Activated T-cell treated with anti-CD3 and anti-CD28 coated beads, Interleukin-2, amount 50 U/mL, for 72 hours (primary cell): ENCODE measurements around the gene PPM1G. TPM values are rescaled to one million over a fixed set of nuclear protein-coding genes. Genes with fewer than 3 reads are reported as not detected.

Experiments used
- ATAC-seq, 2 donors: fragments of 150-1000 bp; cut with Tn5 transposase; replicated peaks in 1 of 2; 2 replicates each; pipeline ENCODE4 v1.10.0; 2021; ENCODE audit warnings: moderate library complexity in 2 of 2, mild to moderate bottlenecking in 1 of 2
- DNase-seq, 2 donors: peaks; one replicate each; pipeline ENCODE4 v3.0.0; 2021 to 2022; ENCODE audit warnings: mixed read lengths in 1 of 2
- H3K27ac Mint-ChIP-seq: one replicate; pipeline ENCODE4 v1.8.0; 2022; ENCODE audit warnings: mild to moderate bottlenecking, moderate library complexity, mixed read lengths
- H3K27me3 Mint-ChIP-seq: one replicate; pipeline ENCODE4 v1.8.0; 2022; ENCODE audit warnings: low read depth, mixed read lengths
- H3K36me3 Mint-ChIP-seq, 2 donors: one replicate each; pipeline ENCODE4 v1.8.0; 2022; ENCODE audit warnings: mixed read lengths in 2 of 2, mild to moderate bottlenecking in 1 of 2; ENCODE audit not compliant: insufficient read depth in 2 of 2
- H3K4me1 Mint-ChIP-seq: one replicate; pipeline ENCODE4 v1.8.0; 2022; ENCODE audit warnings: low read depth, mixed read lengths
- H3K4me3 Mint-ChIP-seq, 2 donors: one replicate each; pipeline ENCODE4 v1.8.0; 2022; ENCODE audit warnings: mild to moderate bottlenecking in 2 of 2, mixed read lengths in 2 of 2, moderate library complexity in 2 of 2
- H3K9me3 Mint-ChIP-seq, 2 donors: one replicate each; pipeline ENCODE4 v1.8.0; 2022; ENCODE audit warnings: mixed read lengths in 2 of 2
- total RNA-seq, 2 donors: library from RNA; stranded (reverse); gene quantifications; one replicate each; pipeline ENCODE4 v1.2.3, GENCODE V29; 2022

PPM1G gene
- total RNA-seq, 2 donors from 2014 or later: 122 to 132 TPM

DNA sequence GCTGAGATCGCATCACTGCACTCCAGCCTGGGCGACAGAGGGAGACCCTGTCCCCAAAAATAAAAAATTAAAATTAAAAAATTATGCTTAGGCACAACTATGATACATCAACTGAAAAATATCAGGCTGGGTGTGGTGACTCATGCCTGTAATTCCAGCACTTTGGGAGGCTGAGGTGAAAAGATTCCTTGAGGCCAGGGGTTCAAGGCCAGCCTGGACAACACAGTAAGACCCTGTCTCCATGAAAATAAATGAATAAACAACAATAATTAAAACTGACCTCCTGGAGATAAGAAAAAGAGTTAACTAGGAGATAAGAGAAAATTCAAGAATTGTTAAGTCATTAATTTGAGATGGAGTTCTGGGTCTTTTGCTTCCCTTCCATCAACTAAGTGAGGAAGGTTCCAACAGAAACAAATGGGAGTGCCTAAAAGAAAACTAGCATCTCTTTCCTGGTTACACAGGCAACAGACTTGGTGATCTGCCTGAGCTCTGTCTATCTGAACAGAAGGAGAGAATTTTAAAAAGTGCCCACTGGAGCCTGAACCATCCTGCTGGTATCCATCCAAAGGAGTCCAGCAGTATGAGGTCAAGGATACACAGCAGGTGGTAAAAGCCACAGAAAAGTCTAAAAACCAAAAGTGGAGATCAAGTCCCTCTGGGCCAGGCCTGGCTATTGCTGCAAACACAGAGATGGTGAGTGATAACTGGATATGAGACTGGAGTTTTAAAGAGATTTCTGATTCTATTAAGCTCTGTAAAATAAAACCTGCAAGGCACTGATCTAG, 8.8 kb downstream of the PPM1G start:
- no peak for ATAC-seq
- no peaks in the 10 kb centered on the region for H3K27me3 Mint-ChIP-seq
- H3K36me3 Mint-ChIP-seq: peaks cover 2 to 10% of the 10 kb centered on the region in 2 donors
- H3K27ac Mint-ChIP-seq: peak overlapping the region; percentile 92
- H3K4me3 Mint-ChIP-seq: peak overlapping the region in 1 of 2 donors; percentile 32
- no peak for DNase-seq
- H3K9me3 Mint-ChIP-seq: no peaks in the 10 kb centered on the region
- peaks cover 52% of the 10 kb centered on the region for H3K4me1 Mint-ChIP-seq

DNA sequence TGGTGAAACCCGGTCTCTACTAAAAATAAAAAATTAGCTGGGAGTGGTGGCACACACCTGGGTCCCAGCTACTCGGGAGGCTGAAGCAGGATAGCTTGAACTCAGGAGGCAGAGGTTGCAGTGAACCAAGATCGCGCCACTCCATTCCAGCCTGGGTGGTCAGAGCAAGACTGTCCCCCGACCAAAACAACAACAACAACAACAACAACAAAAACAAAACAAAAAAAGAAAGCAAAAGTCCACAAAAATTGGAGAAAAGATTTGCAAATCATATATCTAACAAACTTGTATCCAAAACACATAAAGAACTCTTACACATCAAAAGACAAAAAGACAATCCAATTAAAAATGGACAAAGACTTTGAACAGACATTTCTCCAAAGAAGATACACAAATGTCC, 10.4 kb downstream of the PPM1G start:
- ATAC-seq (no peak), DNase-seq (no peak)
- H3K9me3 Mint-ChIP-seq: no peaks in the 10 kb centered on the region
- H3K4me1 Mint-ChIP-seq: peaks cover 47% of the 10 kb centered on the region
- H3K27ac Mint-ChIP-seq: peak overlapping the region; percentile 96
- peak overlapping the region in 1 of 2 donors; percentile 42 for H3K4me3 Mint-ChIP-seq
- H3K27me3 Mint-ChIP-seq: no peaks in the 10 kb centered on the region
- H3K36me3 Mint-ChIP-seq: peaks cover 2 to 12% of the 10 kb centered on the region in 2 donors

DNA sequence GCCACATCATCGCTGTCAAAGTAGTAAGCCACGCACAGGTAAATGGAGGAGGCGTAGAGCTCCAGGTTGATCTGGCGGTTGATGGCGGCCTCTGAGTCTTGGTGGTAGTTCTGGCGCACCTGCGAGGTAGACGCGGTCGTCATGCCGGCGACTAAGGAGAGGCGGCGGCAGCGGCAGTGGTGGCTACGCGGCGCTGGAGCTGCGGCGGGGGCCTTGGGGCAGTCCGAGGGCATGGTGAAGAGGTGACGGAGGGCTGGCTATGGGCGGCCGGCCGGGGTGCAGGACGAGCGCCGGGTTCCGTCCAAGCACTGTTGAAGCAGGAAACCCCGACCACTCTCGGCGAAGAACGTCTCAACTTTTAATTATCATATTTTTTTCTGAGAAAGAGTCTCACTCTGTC, 16.2 kb downstream of the PPM1G start:
- Mint-ChIP-seq H3K36me3 (peaks cover 6 to 11% of the 10 kb centered on the region in 2 donors), H3K4me3 (no peak overlapping the region)

DNA sequence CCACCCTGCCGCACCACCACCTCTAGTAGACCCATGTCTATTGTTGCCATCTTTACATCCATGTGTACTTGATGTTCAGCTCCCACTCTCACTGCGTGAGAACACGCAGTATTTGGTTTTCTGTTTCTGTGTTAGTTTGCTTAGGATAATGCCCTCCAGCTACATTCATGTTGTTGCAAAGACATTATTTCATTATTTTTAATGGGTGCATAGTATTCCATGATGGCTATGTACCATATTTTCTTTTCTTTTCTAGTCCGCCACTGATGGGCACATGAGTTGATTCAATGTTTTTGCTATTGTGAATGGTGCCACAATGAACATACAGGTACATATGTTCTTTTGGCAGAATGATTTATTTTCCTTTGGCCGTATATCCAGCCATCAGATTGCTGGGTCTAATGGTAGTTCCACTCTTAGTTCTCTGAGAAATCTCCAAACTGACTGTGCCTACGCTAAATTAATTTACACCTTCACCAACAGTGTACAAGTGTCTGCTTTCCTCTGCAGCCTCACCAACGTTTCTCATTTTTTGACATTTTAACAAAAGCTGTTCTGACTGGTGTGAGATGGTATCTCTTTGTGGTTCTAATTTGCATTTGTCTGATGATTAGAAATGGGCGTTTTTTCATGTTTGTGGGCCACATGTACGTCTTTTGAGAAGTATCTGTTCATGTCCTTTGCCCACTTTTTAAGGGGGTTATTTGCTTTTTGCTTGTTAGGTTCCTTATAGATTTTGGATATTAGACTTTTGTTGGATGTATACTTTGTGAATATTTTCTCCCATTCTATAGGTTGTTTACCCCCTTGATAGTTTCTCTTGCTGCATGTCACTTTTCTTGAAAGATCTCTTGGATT, 18.3 kb downstream of the PPM1G start:
- H3K4me1 Mint-ChIP-seq: peaks cover 28% of the 10 kb centered on the region

More for the DNA sequence above, 16.2 kb downstream of the PPM1G start:
- DNase-seq (no peak), ATAC-seq (no peak)
- no peaks in the 10 kb centered on the region for H3K9me3 Mint-ChIP-seq
- no peaks in the 10 kb centered on the region for H3K27me3 Mint-ChIP-seq
- no peak overlapping the region for H3K27ac Mint-ChIP-seq
- H3K4me1 Mint-ChIP-seq: peaks cover 39% of the 10 kb centered on the region

DNA sequence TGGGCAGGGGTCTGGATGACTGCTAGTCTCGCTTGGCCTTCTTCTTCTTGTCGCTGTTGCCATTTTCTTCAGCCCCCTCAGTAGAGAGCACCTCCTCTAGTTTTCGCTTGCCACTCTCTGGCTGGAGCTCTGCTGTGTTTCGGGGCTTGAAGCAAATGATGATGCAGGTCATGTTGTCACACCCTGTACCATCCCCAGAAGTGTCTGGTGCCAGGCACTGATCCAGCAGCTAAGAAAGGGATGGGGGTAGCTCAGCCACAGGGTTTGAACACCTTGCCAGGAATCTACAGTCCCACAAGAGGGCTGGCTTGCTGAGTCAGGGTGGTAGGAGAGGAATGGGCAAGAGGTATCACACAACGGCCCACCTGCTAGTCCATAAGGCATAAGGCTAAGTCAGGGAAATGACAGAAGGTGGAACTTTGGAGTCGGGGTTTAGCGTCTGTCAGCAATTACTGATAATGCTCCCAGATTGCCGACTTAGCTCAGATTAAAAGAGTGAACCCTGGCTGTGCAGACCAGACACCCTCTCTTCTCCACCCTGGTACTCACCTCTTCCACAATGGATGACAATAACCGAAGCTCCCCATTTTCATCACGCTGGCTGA, 27.7 kb downstream of the PPM1G start:
- Mint-ChIP-seq H3K27me3 (no peaks in the 10 kb centered on the region), H3K4me3 (peak overlapping the region; percentile 91 to 94), H3K4me1 (peaks cover 37% of the 10 kb centered on the region), H3K36me3 (peaks cover 1 to 29% of the 10 kb centered on the region in 2 donors), H3K27ac (peak overlapping the region; percentile 20), H3K9me3 (no peaks in the 10 kb centered on the region)
- ATAC-seq: no peak
- DNase-seq: no peak

More for the DNA sequence above, 18.3 kb downstream of the PPM1G start:
- DNase-seq (no peak), ATAC-seq (peak; percentile 52 to 88)
- peaks cover 6 to 12% of the 10 kb centered on the region in 2 donors for H3K36me3 Mint-ChIP-seq
- H3K27me3 Mint-ChIP-seq: no peaks in the 10 kb centered on the region
- H3K9me3 Mint-ChIP-seq: no peaks in the 10 kb centered on the region
- H3K4me3 Mint-ChIP-seq: peak overlapping the region in 1 of 2 donors; percentile 82
- H3K27ac Mint-ChIP-seq: peak overlapping the region; percentile 97

DNA sequence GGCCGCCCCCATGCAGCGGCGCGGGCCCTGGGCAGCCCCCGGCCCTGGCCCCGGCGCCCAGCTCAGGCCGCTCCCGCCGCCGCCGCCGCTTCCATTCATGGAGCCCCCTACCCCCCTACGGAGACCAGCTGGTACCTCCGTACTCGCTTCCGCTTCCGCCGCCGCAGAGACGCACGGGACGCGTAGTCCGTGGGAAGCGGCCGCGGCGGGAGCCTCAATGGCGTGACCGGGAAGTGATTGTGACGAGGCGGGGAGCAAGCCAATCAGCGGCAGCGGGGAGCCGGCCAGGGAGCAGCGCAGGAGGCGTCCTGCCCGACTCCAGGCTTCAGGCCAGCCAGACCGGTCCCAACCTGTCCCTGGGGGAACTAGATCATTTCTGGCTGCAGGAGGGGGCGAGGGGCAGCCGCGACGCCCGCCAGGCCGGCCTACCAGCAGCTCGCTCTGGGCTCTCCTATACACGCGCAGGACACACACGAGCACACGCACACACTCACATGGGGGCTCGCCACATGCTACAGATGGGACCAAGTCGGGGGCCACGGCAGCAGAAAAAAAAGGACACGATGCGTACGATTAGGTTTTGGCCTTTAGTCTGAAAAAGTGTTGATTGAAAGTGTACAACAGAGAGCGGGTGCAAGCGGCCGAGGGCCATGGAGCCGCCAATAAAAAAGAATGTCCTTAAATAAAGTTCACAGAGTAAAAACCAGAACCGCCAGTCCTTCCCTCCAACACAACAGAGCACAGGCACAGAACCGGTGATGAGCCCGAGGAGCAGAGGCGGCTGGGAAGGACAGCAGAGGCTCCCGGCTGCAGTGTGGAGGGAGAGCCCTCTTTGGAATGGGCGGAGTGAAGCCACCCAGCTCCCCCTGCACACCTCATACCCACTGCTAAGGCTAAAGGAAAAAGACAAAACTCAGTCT, 28.5 kb downstream of the PPM1G start, which contains the start of gene ZNF513:
ZNF513 (minus strand) TSS at position 109 of the 920 bp plus-strand sequence. CDS start 208 bp downstream, outside the sequence.
- peak within 1 kb of the TSS; percentile 90 for H3K27ac Mint-ChIP-seq
- peak; percentile 94 for ATAC-seq
- peak within 1 kb of the TSS; percentile 91 to 94 for H3K4me3 Mint-ChIP-seq
- peaks cover 37% of the 10 kb centered on the region for H3K4me1 Mint-ChIP-seq
- peak; percentile 92 to 93 for DNase-seq
- no peaks in the 10 kb centered on the region for H3K9me3 Mint-ChIP-seq
- H3K27me3 Mint-ChIP-seq: no peaks in the 10 kb centered on the region
- peaks cover 2 to 29% of the 10 kb centered on the region in 2 donors for H3K36me3 Mint-ChIP-seq

DNA sequence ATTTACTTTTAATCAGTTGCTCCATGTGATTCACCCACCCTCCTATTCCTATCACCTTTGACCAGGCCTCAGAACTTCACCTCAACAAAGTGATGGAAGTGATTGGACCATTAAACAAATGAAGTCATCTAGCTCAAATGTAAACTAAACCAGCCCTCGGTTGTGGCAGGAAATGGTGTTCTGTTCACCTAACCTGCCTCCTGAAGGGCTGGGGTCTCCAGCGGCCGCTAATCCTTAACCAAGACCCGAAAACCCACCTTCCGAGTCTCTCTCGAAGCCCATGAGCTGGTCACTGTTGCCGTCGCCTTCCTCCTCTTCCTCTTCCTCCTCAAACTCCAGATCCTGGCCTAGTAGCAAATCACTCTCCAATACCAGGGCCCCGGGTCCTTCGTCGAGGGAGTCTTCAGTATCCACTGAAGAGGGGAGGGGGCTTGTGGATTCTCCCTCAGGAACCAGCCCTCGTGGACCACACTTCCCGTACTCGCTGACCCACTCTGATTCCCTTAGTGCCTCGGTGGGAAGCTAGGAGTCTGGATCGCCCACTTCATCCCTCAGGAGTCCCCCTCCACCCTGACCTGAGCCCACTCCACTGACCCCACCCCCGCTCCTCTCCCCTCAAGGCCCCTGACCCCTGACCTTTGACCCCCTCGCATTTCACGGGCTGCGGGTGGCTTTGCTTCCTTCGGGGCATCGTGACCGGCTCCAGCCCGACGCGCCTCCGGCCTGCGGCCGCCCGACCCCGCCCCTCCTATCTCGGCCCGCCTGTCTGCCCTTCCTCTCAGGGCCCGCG, 29.4 kb downstream of the PPM1G start:
- peak; percentile 64 to 68 for ATAC-seq
- H3K9me3 Mint-ChIP-seq: no peaks in the 10 kb centered on the region
- peaks cover 3 to 23% of the 10 kb centered on the region in 2 donors for H3K36me3 Mint-ChIP-seq
- H3K4me3 Mint-ChIP-seq: peak overlapping the region; percentile 91 to 94
- H3K4me1 Mint-ChIP-seq: peaks cover 34% of the 10 kb centered on the region
- H3K27ac Mint-ChIP-seq: peak overlapping the region; percentile 90
- H3K27me3 Mint-ChIP-seq: no peaks in the 10 kb centered on the region
- DNase-seq: peak; percentile 72 to 73

DNA sequence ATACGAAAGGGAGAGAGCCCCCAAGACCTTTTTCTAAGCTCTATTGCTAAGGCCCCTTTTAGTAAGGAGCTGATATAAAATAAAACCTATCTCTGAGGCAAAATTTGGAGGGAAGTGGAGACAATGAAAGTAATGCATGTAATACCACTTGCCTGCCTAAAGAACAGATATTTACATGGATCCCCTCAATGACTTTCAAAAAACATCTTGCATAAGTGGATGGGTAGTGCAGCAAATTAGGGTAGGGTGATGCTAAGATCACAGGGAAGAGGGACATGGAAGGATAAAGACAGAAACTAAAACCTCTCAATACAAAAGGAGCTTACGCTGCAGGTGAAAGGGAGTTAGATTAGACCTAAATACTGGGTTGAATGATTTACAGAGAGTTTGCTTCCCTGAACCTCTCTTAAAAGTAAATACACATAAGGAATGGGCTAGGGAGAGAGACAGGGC, 30.0 kb downstream of the PPM1G start:
- Mint-ChIP-seq H3K36me3 (peaks cover 3 to 21% of the 10 kb centered on the region in 2 donors), H3K9me3 (no peaks in the 10 kb centered on the region), H3K4me1 (peaks cover 31% of the 10 kb centered on the region)

DNA sequence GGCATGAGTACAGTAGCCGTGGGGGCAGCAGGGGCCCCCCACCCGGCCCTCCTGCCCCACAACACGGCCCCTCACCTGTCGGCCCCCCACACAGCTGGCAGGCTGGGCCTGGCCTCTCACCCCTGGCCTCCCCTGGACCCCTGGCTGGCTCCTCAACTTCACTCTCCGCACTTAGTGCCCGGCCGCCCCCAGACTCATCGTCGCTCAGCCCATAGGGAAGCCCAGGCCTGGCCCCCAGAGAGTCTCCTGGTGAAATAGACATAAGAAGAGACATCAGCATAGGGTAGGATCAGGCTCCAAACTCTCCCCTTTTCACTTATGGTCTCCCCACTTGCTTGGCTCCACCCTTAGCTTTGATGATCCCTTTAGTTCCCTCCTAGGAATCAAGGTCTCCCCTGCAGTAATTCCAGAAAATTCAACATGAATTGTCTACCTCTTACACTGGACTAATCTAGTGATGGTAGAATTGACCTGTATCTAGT, 30.5 kb downstream of the PPM1G start:
- Mint-ChIP-seq H3K27ac (peak overlapping the region; percentile 90), H3K27me3 (no peaks in the 10 kb centered on the region), H3K4me3 (peak overlapping the region; percentile 91 to 94), H3K36me3 (peaks cover 3 to 19% of the 10 kb centered on the region in 2 donors), H3K4me1 (peaks cover 28% of the 10 kb centered on the region), H3K9me3 (no peaks in the 10 kb centered on the region)
- no peak for ATAC-seq
- DNase-seq: no peak

More for the DNA sequence above, 30.0 kb downstream of the PPM1G start:
- ATAC-seq: no peak
- Mint-ChIP-seq H3K4me3 (peak overlapping the region; percentile 91 to 94), H3K27ac (peak overlapping the region; percentile 90), H3K27me3 (no peaks in the 10 kb centered on the region)
- DNase-seq: no peak

DNA sequence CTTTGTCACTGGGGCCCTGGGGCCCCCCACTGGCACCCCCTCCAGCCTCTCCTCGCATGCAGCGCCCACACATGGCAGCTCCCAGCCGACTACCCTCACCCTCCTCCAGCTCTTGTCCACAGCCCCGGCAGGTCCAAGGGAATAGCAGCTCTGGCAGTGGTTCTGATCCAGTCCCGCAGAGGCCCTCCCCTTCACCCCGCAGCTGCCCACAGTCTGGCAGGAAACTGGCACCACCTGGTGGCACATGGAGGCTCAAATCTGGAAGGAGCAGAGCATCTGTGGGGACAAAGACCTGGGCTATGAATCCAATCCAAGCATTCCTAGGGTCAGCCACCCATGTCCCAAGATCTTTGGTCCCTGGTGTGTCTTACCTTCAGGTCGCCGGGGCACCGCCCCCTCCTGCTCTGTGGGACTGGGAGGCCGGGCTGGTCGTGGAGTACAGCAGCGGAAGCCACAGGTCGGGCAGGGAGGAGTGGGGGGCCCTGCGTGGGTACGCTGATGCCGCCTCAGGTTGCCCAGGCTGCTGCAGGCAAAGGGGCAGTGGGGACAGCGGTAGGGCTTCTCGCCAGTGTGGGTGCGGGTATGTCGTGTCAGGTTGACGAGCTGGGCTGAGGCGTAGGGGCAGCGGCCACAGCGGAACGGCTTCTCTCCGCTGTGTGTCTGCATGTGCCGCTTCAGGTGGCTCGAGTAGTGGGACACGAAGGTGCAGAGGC, 31.1 kb downstream of the PPM1G start:
- Mint-ChIP-seq H3K4me3 (no peak overlapping the region), H3K9me3 (no peaks in the 10 kb centered on the region), H3K36me3 (peaks cover 6 to 15% of the 10 kb centered on the region in 2 donors), H3K27me3 (no peaks in the 10 kb centered on the region), H3K27ac (no peak overlapping the region), H3K4me1 (peaks cover 26% of the 10 kb centered on the region)
- DNase-seq (no peak), ATAC-seq (no peak)

DNA sequence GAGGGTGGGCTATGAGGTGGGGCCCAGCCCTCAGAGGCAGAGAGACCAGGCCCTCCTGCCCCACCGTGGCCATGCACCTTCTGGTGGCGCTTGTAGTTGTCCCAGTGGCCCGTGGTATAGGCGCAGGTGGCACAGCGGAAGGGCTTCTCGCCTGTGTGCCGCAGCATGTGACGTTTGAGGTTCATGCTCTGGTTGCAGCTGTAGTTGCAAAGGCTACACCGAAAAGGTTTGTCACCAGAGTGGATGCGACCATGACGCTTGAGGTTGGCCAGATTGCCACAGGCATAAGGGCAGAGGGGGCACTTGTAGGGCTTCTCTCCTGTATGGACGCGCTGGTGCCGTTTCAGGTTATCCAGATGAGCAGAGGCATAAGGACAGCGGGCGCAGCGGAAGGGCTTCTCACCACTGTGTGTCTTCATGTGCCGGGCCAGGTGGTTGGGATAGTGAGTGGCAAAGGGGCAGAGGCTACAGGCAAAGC, 31.7 kb downstream of the PPM1G start:
- no peak for DNase-seq
- H3K4me1 Mint-ChIP-seq: peaks cover 29% of the 10 kb centered on the region
- H3K4me3 Mint-ChIP-seq: no peak overlapping the region
- H3K27ac Mint-ChIP-seq: peak overlapping the region; percentile 23
- H3K9me3 Mint-ChIP-seq: no peaks in the 10 kb centered on the region
- no peaks in the 10 kb centered on the region for H3K27me3 Mint-ChIP-seq
- peaks cover 6 to 18% of the 10 kb centered on the region in 2 donors for H3K36me3 Mint-ChIP-seq
- no peak for ATAC-seq
